Measurements from ENCODE around the gene OTOG. TPM values are rescaled to one million over a fixed set of nuclear protein-coding genes. Genes with fewer than 3 reads are reported as not detected.

OTOG gene
- total RNA-seq, 6 experiments from 2014 or later, result not detected

- no peak for DNase-seq
- no peaks in the 10 kb centered on the region for H3K9me3 ChIP-seq
- intact Hi-C loops (cut with DNase I), result no loop called here
- H3K36me3 ChIP-seq, result no peaks in the 10 kb centered on the region
- no peak for ATAC-seq
- TF ChIP-seq POLR2A (IDR thresholded peaks at IDR 0.05), result no peak
- TF ChIP-seq, protein P1, sequence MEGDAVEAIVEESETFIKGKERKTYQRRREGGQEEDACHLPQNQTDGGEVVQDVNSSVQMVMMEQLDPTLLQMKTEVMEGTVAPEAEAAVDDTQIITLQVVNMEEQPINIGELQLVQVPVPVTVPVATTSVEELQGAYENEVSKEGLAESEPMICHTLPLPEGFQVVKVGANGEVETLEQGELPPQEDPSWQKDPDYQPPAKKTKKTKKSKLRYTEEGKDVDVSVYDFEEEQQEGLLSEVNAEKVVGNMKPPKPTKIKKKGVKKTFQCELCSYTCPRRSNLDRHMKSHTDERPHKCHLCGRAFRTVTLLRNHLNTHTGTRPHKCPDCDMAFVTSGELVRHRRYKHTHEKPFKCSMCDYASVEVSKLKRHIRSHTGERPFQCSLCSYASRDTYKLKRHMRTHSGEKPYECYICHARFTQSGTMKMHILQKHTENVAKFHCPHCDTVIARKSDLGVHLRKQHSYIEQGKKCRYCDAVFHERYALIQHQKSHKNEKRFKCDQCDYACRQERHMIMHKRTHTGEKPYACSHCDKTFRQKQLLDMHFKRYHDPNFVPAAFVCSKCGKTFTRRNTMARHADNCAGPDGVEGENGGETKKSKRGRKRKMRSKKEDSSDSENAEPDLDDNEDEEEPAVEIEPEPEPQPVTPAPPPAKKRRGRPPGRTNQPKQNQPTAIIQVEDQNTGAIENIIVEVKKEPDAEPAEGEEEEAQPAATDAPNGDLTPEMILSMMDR (IDR thresholded peaks at IDR 0.05), result no peak
- 43% methylated on average over 3 of the region's 3 CpGs for WGBS (ENCODE audit: insufficient coverage, low coverage, low lambda C conversion rate, missing lambda C conversion rate)
- no peak overlapping the region for H3K27ac ChIP-seq
- no peaks in the 10 kb centered on the region for H3K4me1 ChIP-seq
- H3K27me3 ChIP-seq, result no peaks in the 10 kb centered on the region
- no peak overlapping the region for H3K4me3 ChIP-seq
These were observed 40.1 kb upstream of the OTOG start for GRCh38 chr11:17506942-17507341.

- 57% methylated on average over 1 of the region's 2 CpGs for WGBS (ENCODE audit: insufficient coverage, low coverage, low lambda C conversion rate, missing lambda C conversion rate)
- H3K4me3 ChIP-seq, result no peak overlapping the region
- intact Hi-C loops (cut with DNase I), result no loop called here
- no peak for DNase-seq
- no peaks in the 10 kb centered on the region for H3K9me3 ChIP-seq
- no peaks in the 10 kb centered on the region for H3K36me3 ChIP-seq
- TF ChIP-seq, protein P1 (IDR thresholded peaks at IDR 0.05), result no peak
- no peak for TF ChIP-seq POLR2A (IDR thresholded peaks at IDR 0.05)
- H3K4me1 ChIP-seq, result no peaks in the 10 kb centered on the region
- no peak for ATAC-seq
- H3K27me3 ChIP-seq, result no peaks in the 10 kb centered on the region
- no peak overlapping the region for H3K27ac ChIP-seq
These were observed 39.3 kb upstream of the OTOG start for GRCh38 chr11:17507773-17508172.

DNA sequence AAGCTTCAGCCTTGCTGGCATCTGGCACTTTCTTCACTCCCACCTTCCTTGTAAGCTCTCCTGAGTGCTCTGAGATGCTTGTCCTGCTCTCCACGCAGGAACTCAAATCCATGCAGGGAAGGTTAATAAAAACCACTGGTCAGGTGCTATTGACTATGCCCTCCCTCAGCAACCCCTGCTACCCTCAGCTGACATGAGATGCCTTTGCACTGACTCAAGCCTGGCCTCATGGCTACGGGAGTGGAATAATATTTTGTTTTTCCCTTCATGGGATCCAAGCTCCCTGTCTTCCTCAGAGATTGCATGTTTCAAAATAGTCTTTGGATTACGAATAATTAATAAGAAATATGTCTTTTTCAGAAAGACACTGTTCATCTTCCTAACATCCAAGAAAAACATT, 38.8 kb upstream of the OTOG start:
- TF ChIP-seq POLR2A (IDR thresholded peaks at IDR 0.05), result no peak
- TF ChIP-seq, protein P1 (IDR thresholded peaks at IDR 0.05), result no peak
- Histone ChIP-seq H3K4me3 (no peak overlapping the region), H3K9me3 (no peaks in the 10 kb centered on the region), H3K27me3 (no peaks in the 10 kb centered on the region), H3K36me3 (no peaks in the 10 kb centered on the region), H3K27ac (no peak overlapping the region), H3K4me1 (no peaks in the 10 kb centered on the region)
- 37% methylated on average over 3 of the region's 3 CpGs for WGBS (ENCODE audit: insufficient coverage, low coverage, low lambda C conversion rate, missing lambda C conversion rate)
- no peak for DNase-seq
- peak in 1 of 4 donors; percentile 8 for ATAC-seq
- intact Hi-C loops (cut with DNase I), result no loop called here

GRCh38 chr11:17508791-17509190, 38.3 kb upstream of the OTOG start:
- no peaks in the 10 kb centered on the region for H3K36me3 ChIP-seq
- intact Hi-C loops (cut with DNase I), result no loop called here
- H3K4me1 ChIP-seq, result no peaks in the 10 kb centered on the region
- 8% methylated on average over 3 of the region's 3 CpGs for WGBS (ENCODE audit: insufficient coverage, low coverage, low lambda C conversion rate, missing lambda C conversion rate)
- no peaks in the 10 kb centered on the region for H3K27me3 ChIP-seq
- TF ChIP-seq, protein P1 (IDR thresholded peaks at IDR 0.05), result no peak
- TF ChIP-seq POLR2A (IDR thresholded peaks at IDR 0.05), result no peak
- H3K27ac ChIP-seq, result no peak overlapping the region
- H3K9me3 ChIP-seq, result no peaks in the 10 kb centered on the region
- H3K4me3 ChIP-seq, result no peak overlapping the region
- ATAC-seq, result peak in 1 of 4 donors; percentile 32
- no peak for DNase-seq
